Measurements from ENCODE around the gene E2F1.

Gene E2F1

GRCh38 chr20:33677991-33678702, 8.0 kb downstream of the E2F1 start:
- in situ Hi-C loops (cut with HindIII; ENCODE audit: low pct_unique_long_range_greater_than_20kb, low sequenced_read_pairs) = no loop called here
- TF ChIP-seq JUND (IDR thresholded peaks at IDR 0.05; ENCODE audit: low read depth) = no peak
- no peak for DNase-seq (ENCODE audit: low read depth in 1 of 2, low spot score in 1 of 2)

GRCh38 chr20:33676652-33677645, 9.2 kb downstream of the E2F1 start:
- DNase-seq (ENCODE audit: low read depth in 1 of 2, low spot score in 1 of 2) = no peak
- in situ Hi-C loops (cut with HindIII; ENCODE audit: low pct_unique_long_range_greater_than_20kb, low sequenced_read_pairs) = no loop called here
- TF ChIP-seq JUND (IDR thresholded peaks at IDR 0.05; ENCODE audit: low read depth) = no peak

GRCh38 chr20:33676121-33676520, 10.1 kb downstream of the E2F1 start:
- DNase-seq (ENCODE audit: low read depth in 1 of 2, low spot score in 1 of 2) = no peak
- no peak for TF ChIP-seq JUND (IDR thresholded peaks at IDR 0.05; ENCODE audit: low read depth)
- in situ Hi-C loops (cut with HindIII; ENCODE audit: low pct_unique_long_range_greater_than_20kb, low sequenced_read_pairs) = no loop called here

- DNase-seq (ENCODE audit: low read depth in 1 of 2, low spot score in 1 of 2) = no peak
- in situ Hi-C loops (cut with HindIII; ENCODE audit: low pct_unique_long_range_greater_than_20kb, low sequenced_read_pairs) = no loop called here
Measured at GRCh38 chr20:33675136-33675959, 10.8 kb downstream of the E2F1 start.

GRCh38 chr20:33674294-33675135, 11.7 kb downstream of the E2F1 start, which contains the start of gene NECAB3:
NECAB3 (minus strand) TSS chr20:33674428; CDS start chr20:33674352, 76 bp downstream.
- in situ Hi-C loops (cut with HindIII; ENCODE audit: low pct_unique_long_range_greater_than_20kb, low sequenced_read_pairs) = no loop called here
- DNase-seq (ENCODE audit: low read depth in 1 of 2, low spot score in 1 of 2) = peak; percentile 87 to 91
- no peak for TF ChIP-seq JUND (IDR thresholded peaks at IDR 0.05; ENCODE audit: low read depth)

More at GRCh38 chr20:33675136-33675959, 10.8 kb downstream of the E2F1 start:
- no peak for TF ChIP-seq JUND (IDR thresholded peaks at IDR 0.05; ENCODE audit: low read depth)

- no peak for TF ChIP-seq JUND (IDR thresholded peaks at IDR 0.05; ENCODE audit: low read depth)
- in situ Hi-C loops (cut with HindIII; ENCODE audit: low pct_unique_long_range_greater_than_20kb, low sequenced_read_pairs) = no loop called here
- no peak for DNase-seq (ENCODE audit: low read depth in 1 of 2, low spot score in 1 of 2)
Measured at GRCh38 chr20:33673410-33674293, 12.5 kb downstream of the E2F1 start.

GRCh38 chr20:33673114-33673409, 13.1 kb downstream of the E2F1 start:
- DNase-seq (ENCODE audit: low read depth in 1 of 2, low spot score in 1 of 2) = no peak

GRCh38 chr20:33672426-33673113, 13.6 kb downstream of the E2F1 start:
- in situ Hi-C loops (cut with HindIII; ENCODE audit: low pct_unique_long_range_greater_than_20kb, low sequenced_read_pairs) = no loop called here
- TF ChIP-seq JUND (IDR thresholded peaks at IDR 0.05; ENCODE audit: low read depth) = no peak
- DNase-seq (ENCODE audit: low read depth in 1 of 2, low spot score in 1 of 2) = peak in 1 of 2 experiments; percentile 65

More at GRCh38 chr20:33673114-33673409, 13.1 kb downstream of the E2F1 start:
- no peak for TF ChIP-seq JUND (IDR thresholded peaks at IDR 0.05; ENCODE audit: low read depth)
- in situ Hi-C loops (cut with HindIII; ENCODE audit: low pct_unique_long_range_greater_than_20kb, low sequenced_read_pairs) = no loop called here

- in situ Hi-C loops (cut with HindIII; ENCODE audit: low pct_unique_long_range_greater_than_20kb, low sequenced_read_pairs) = no loop called here
- no peak for TF ChIP-seq JUND (IDR thresholded peaks at IDR 0.05; ENCODE audit: low read depth)
- no peak for DNase-seq (ENCODE audit: low read depth in 1 of 2, low spot score in 1 of 2)
Measured at GRCh38 chr20:33671573-33672288, 14.5 kb downstream of the E2F1 start.
